ENCODE measurements around the gene CEP128.

Gene CEP128

DNA sequence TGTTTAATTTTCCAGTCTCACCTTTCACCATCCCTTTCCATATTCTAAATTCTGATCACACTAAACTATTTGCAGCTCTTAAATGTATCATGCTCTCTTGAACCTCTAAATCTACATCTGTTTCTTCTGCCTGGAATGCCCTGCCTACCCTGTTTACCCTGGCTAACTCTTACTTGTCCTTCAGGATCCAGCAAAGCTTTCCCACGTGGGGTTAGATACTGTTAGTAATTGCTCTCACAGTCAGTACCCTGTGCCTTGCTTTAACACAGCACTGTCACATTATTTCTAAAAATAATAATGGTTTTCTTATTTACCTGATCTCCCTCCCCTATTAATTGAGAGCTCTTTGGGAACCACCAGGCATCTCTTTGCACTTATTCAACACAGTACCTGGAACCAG, 333.0 kb downstream of the CEP128 start:
- Histone ChIP-seq H4K20me1 (ENCODE audit: insufficient read depth, low read length) (no peaks in the 10 kb centered on the region), H3K4me1 (ENCODE audit: low read length) (no peaks in the 10 kb centered on the region), H3K4me3 (ENCODE audit: low read length) (no peak overlapping the region), H3K27me3 (ENCODE audit: low read depth, low read length) (no peaks in the 10 kb centered on the region), H3K9ac (ENCODE audit: low read length) (no peak overlapping the region), H3K79me2 (ENCODE audit: low read length) (no peaks in the 10 kb centered on the region), H2AFZ (ENCODE audit: low read depth, low read length) (no peak overlapping the region), H3K36me3 (replicated peaks; ENCODE audit: low read depth, low read length) (no peaks in the 10 kb centered on the region), H3K4me2 (ENCODE audit: low read length) (no peak overlapping the region), H3K9me3 (ENCODE audit: insufficient read depth, low read length) (no peaks in the 10 kb centered on the region), H3K27ac (ENCODE audit: low read length) (no peak overlapping the region)
- TF ChIP-seq, protein P1, sequence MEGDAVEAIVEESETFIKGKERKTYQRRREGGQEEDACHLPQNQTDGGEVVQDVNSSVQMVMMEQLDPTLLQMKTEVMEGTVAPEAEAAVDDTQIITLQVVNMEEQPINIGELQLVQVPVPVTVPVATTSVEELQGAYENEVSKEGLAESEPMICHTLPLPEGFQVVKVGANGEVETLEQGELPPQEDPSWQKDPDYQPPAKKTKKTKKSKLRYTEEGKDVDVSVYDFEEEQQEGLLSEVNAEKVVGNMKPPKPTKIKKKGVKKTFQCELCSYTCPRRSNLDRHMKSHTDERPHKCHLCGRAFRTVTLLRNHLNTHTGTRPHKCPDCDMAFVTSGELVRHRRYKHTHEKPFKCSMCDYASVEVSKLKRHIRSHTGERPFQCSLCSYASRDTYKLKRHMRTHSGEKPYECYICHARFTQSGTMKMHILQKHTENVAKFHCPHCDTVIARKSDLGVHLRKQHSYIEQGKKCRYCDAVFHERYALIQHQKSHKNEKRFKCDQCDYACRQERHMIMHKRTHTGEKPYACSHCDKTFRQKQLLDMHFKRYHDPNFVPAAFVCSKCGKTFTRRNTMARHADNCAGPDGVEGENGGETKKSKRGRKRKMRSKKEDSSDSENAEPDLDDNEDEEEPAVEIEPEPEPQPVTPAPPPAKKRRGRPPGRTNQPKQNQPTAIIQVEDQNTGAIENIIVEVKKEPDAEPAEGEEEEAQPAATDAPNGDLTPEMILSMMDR (IDR thresholded peaks at IDR 0.05; ENCODE audit: low read depth, low read length), result no peak
- no peak for TF ChIP-seq EZH2phosphoT487 (IDR thresholded peaks at IDR 0.05; ENCODE audit: low read depth)

DNA sequence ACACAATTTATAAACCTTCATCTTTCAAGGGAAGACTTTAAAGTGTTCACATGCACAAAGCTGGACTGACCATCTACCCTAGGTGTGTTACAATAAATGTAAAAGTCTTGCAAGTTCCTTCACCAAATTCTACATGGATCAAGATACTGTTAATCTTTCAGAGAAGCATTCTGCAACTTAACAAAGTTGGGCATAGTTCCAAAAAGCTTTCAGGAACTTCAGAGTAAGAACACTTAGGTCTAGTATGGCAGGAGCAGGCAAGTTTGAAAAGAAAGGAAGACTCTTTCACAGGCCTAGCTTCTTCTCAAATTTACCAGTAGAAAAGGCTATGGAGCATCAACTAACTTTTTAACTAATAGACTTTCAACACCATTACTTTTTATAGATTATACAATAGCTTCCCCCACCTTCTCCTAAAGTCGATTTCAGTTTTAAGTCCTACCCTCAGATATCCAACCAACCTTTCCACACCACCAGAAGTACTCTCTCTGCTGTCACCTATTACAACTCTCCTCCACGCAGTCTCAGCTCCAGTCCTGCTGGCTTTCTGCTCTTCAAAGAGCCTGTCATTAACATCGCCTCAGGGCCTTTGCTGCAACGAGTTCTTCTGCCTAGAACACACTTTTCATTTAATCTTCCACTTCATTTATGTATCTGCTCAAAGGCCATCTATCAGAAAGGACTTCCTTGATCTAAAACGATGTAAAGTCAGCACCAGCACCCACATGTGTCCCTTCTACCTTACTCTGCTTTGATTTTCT, 333.9 kb downstream of the CEP128 start:
- no peaks in the 10 kb centered on the region for H3K9me3 ChIP-seq (ENCODE audit: insufficient read depth, low read length)
- no peak for TF ChIP-seq EZH2phosphoT487 (IDR thresholded peaks at IDR 0.05; ENCODE audit: low read depth)
- TF ChIP-seq, protein P1 (IDR thresholded peaks at IDR 0.05; ENCODE audit: low read depth, low read length), result no peak

DNA sequence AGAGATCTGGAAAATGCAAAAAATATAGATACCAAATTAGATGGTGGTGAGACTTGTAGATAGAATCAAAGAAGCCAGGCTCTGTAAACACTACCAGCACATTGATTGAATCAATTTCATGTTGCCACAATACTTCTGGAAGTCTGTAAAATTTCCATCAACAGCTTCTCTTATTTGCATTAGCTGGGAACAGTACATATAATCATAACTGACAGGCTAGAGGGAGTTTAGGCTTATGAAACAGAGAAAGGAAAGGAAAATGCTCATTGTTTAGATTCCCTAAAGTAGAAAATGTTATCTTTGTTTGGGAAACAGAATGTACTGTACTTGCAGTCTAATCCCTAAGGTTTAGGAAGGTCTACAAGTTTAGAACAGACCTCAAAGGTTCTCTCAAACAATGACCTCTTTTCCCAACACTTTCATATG, 335.2 kb downstream of the CEP128 start:
- no peak overlapping the region for H2AFZ ChIP-seq (ENCODE audit: low read depth, low read length)
- H3K4me2 ChIP-seq (ENCODE audit: low read length), result no peak overlapping the region
- H3K27ac ChIP-seq (ENCODE audit: low read length), result no peak overlapping the region
- TF ChIP-seq EZH2phosphoT487 (IDR thresholded peaks at IDR 0.05; ENCODE audit: low read depth), result no peak
- TF ChIP-seq, protein P1 (IDR thresholded peaks at IDR 0.05; ENCODE audit: low read depth, low read length), result no peak
- H3K79me2 ChIP-seq (ENCODE audit: low read length), result no peaks in the 10 kb centered on the region
- H3K4me1 ChIP-seq (ENCODE audit: low read length), result no peaks in the 10 kb centered on the region
- no peaks in the 10 kb centered on the region for H3K36me3 ChIP-seq (replicated peaks; ENCODE audit: low read depth, low read length)
- no peaks in the 10 kb centered on the region for H4K20me1 ChIP-seq (ENCODE audit: insufficient read depth, low read length)
- H3K9ac ChIP-seq (ENCODE audit: low read length), result no peak overlapping the region
- no peak overlapping the region for H3K4me3 ChIP-seq (ENCODE audit: low read length)
- H3K9me3 ChIP-seq (ENCODE audit: insufficient read depth, low read length), result no peaks in the 10 kb centered on the region
- H3K27me3 ChIP-seq (ENCODE audit: low read depth, low read length), result no peaks in the 10 kb centered on the region

More for the DNA sequence above, 333.9 kb downstream of the CEP128 start:
- Histone ChIP-seq H3K9ac (ENCODE audit: low read length) (no peak overlapping the region), H4K20me1 (ENCODE audit: insufficient read depth, low read length) (no peaks in the 10 kb centered on the region), H3K4me2 (ENCODE audit: low read length) (no peak overlapping the region), H3K79me2 (ENCODE audit: low read length) (no peaks in the 10 kb centered on the region), H3K4me3 (ENCODE audit: low read length) (no peak overlapping the region), H3K4me1 (ENCODE audit: low read length) (no peaks in the 10 kb centered on the region), H2AFZ (ENCODE audit: low read depth, low read length) (no peak overlapping the region), H3K36me3 (replicated peaks; ENCODE audit: low read depth, low read length) (no peaks in the 10 kb centered on the region), H3K27ac (ENCODE audit: low read length) (no peak overlapping the region), H3K27me3 (ENCODE audit: low read depth, low read length) (no peaks in the 10 kb centered on the region)

DNA sequence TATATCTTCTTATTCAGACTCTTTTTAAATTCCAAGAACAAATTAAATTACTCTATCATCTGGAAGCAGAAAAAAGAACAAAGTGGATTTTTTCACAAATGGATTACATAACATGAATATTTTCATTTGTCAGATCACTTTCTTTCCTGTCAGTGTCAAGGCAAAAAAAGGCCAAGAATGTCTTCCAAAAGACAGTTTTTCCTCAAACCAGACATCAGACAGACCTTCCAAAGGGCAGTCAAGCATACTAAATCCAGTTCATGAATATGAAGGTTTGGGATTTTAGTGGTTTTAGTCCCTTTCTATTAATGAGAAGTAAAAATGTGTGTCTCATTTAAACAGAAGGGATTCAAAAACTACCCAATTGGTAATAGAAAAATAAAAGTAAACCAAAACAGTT, 336.0 kb downstream of the CEP128 start:
- TF ChIP-seq, protein P1 (IDR thresholded peaks at IDR 0.05; ENCODE audit: low read depth, low read length), result no peak
- no peak for TF ChIP-seq EZH2phosphoT487 (IDR thresholded peaks at IDR 0.05; ENCODE audit: low read depth)
- H3K27me3 ChIP-seq (ENCODE audit: low read depth, low read length), result no peaks in the 10 kb centered on the region
- H3K4me1 ChIP-seq (ENCODE audit: low read length), result no peaks in the 10 kb centered on the region
- H3K36me3 ChIP-seq (replicated peaks; ENCODE audit: low read depth, low read length), result no peaks in the 10 kb centered on the region
- H3K4me2 ChIP-seq (ENCODE audit: low read length), result no peak overlapping the region
- no peak overlapping the region for H2AFZ ChIP-seq (ENCODE audit: low read depth, low read length)
- H3K9me3 ChIP-seq (ENCODE audit: insufficient read depth, low read length), result no peaks in the 10 kb centered on the region
- H4K20me1 ChIP-seq (ENCODE audit: insufficient read depth, low read length), result no peaks in the 10 kb centered on the region
- H3K9ac ChIP-seq (ENCODE audit: low read length), result no peak overlapping the region
- no peaks in the 10 kb centered on the region for H3K79me2 ChIP-seq (ENCODE audit: low read length)
- H3K4me3 ChIP-seq (ENCODE audit: low read length), result no peak overlapping the region
- H3K27ac ChIP-seq (ENCODE audit: low read length), result no peak overlapping the region
